GM23248 (cell line): ENCODE measurements around the gene FCGBP. TPM values are rescaled to one million over a fixed set of nuclear protein-coding genes. Genes with fewer than 3 reads are reported as not detected.

Source experiments
- DNase-seq: peaks from one replicate; pipeline ENCODE4 v3.0.0-alpha.2; 2015
- H2AFZ ChIP-seq: fragments of 200-600 bp; sonication (generic); 2 replicates; pipeline ENCODE4 v1.6.1; 2016; ENCODE audit warnings: antibody characterized with exemption
- H3F3A ChIP-seq: fragments of 200-600 bp; sonication (generic); 2 replicates; pipeline ENCODE4 v1.6.1; 2016; ENCODE audit warnings: mild to moderate bottlenecking, antibody characterized with exemption, mixed run types; ENCODE audit not compliant: insufficient read depth
- H3K27ac ChIP-seq: fragments of 200-600 bp; sonication (generic); 2 replicates; pipeline ENCODE4 v1.5.1; 2016; ENCODE audit warnings: mild to moderate bottlenecking
- H3K27me3 ChIP-seq: fragments of 200-600 bp; sonication (generic); replicated peaks from 2 replicates; pipeline ENCODE4 v1.6.1; 2016; ENCODE audit warnings: mild to moderate bottlenecking; ENCODE audit not compliant: insufficient read depth
- H3K36me3 ChIP-seq: fragments of 200-600 bp; sonication (generic); 2 replicates; pipeline ENCODE4 v1.6.1; 2016; ENCODE audit warnings: low read depth, mild to moderate bottlenecking
- H3K4me1 ChIP-seq: fragments of 200-600 bp; sonication (generic); 2 replicates; pipeline ENCODE4 v1.6.1; 2016; ENCODE audit warnings: mild to moderate bottlenecking; ENCODE audit not compliant: insufficient read depth
- H3K4me2 ChIP-seq: fragments of 200-600 bp; sonication (generic); one replicate; pipeline ENCODE4 v1.6.1; 2016; ENCODE audit warnings: mild to moderate bottlenecking; ENCODE audit not compliant: unreplicated experiment
- H3K4me3 ChIP-seq: fragments of 200-600 bp; sonication (generic); 2 replicates; pipeline ENCODE4 v1.5.1; 2016; ENCODE audit warnings: mild to moderate bottlenecking
- H3K79me2 ChIP-seq: fragments of 200-600 bp; sonication (generic); 2 replicates; pipeline ENCODE4 v1.6.1; 2016; ENCODE audit warnings: mild to moderate bottlenecking; ENCODE audit not compliant: insufficient read depth
- H3K9ac ChIP-seq: fragments of 200-600 bp; sonication (generic); 2 replicates; pipeline ENCODE4 v1.6.1; 2016; ENCODE audit warnings: mild to moderate bottlenecking
- H3K9me2 ChIP-seq: fragments of 200-600 bp; sonication (generic); 2 replicates; pipeline ENCODE4 v1.6.1; 2016; ENCODE audit warnings: mixed run types, mild to moderate bottlenecking, moderate library complexity; ENCODE audit not compliant: insufficient read depth
- H3K9me3 ChIP-seq: fragments of 200-600 bp; sonication (generic); one replicate; pipeline ENCODE4 v1.6.1; 2017; ENCODE audit warnings: low read depth
- H4K20me1 ChIP-seq: fragments of 200-600 bp; sonication (generic); 2 replicates; pipeline ENCODE4 v1.6.0; 2016; ENCODE audit not compliant: insufficient read depth
- EZH2 ChIP-seq: fragments of 200-600 bp; sonication (generic); IDR thresholded peaks from 2 replicates; pipeline ENCODE4 v1.6.1; 2018; ENCODE audit warnings: antibody characterized with exemption, mild to moderate bottlenecking; ENCODE audit not compliant: insufficient read depth, poor library complexity, severe bottlenecking
- EZH2phosphoT487 ChIP-seq: fragments of 200-600 bp; sonication (generic); IDR thresholded peaks from 2 replicates; pipeline ENCODE4 v1.6.1; 2018; ENCODE audit warnings: antibody characterized with exemption, moderate library complexity, mild to moderate bottlenecking, low read depth; ENCODE audit not compliant: insufficient read depth
- WGBS, 2 experiments: methylation state at CpG; one replicate each; pipeline ENCODE4 v1.1.6; 2015 to 2017; ENCODE audit warnings: low lambda C conversion rate in 2 of 2, low coverage in 1 of 2; ENCODE audit errors: missing lambda C conversion rate in 2 of 2; 5-methylcytosine and 5-hydroxymethylcytosine counted together
- in situ Hi-C: fragments of 300-500 bp; cut with MboI; formaldehyde crosslinking; loops from 2 replicates; pipeline ENCODE4 v1.15.0; 2020
- polyA plus RNA-seq: library from polyadenylated mRNA; unstranded; fragments of >200 nt; fragmentation: Nextera tagmentation; extraction: Ambion mirVana; gene quantifications from 2 replicates; pipeline ENCODE4 v1.2.1, GENCODE V29; 2016
- total RNA-seq: library from RNA; depleted of rRNA; stranded (reverse); fragments of >200 nt; shearing (Covaris generic); gene quantifications from 2 replicates; pipeline ENCODE4 v1.2.3, GENCODE V29; 2014

Gene FCGBP
- total and polyA plus RNA-seq, 2 experiments from 2014 or later, result not detected

DNA sequence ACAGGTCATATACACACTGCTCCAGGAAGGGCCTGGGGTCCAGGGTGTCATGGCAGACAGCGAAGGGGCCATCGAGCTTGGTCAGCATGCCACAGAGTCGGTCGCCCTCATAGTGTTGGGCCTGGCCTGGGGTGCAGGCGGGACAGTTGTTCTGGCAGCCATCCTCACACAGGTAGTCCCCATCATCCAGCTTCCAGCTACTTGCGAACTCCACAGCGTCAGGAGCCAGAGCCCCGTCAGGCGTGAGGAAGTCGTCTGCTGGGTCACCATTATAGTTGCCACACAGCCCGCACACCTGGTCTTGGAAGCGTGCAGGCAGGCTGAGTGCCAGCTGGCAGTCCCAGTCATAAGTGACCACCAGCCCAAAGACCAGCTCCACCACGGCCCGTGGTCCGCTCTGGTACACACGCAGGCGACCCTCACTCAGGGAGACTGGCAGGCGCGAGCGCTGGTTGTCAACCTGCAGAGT lies 16.2 kb downstream of the FCGBP start:
- H3K27me3 ChIP-seq, result no peaks in the 10 kb centered on the region
- H3K9me2 ChIP-seq, result no peaks in the 10 kb centered on the region
- H3K9ac ChIP-seq, result no peak overlapping the region
- no peak overlapping the region for H3K4me3 ChIP-seq
- no peak overlapping the region for H3K4me2 ChIP-seq
- no peaks in the 10 kb centered on the region for H3K79me2 ChIP-seq
- H4K20me1 ChIP-seq, result no peaks in the 10 kb centered on the region
- H3K36me3 ChIP-seq, result no peaks in the 10 kb centered on the region
- no peak for TF ChIP-seq EZH2phosphoT487
- no peak for TF ChIP-seq EZH2
- 66 to 79% methylated on average over 20 of the region's 20 CpGs for WGBS, 2 experiments
- H3K27ac ChIP-seq, result no peak overlapping the region
- no peaks in the 10 kb centered on the region for H3F3A ChIP-seq
- H2AFZ ChIP-seq, result no peak overlapping the region
- H3K9me3 ChIP-seq, result no peaks in the 10 kb centered on the region
- H3K4me1 ChIP-seq, result no peaks in the 10 kb centered on the region
- in situ Hi-C loops, result no loop called here
- no peak for DNase-seq

DNA sequence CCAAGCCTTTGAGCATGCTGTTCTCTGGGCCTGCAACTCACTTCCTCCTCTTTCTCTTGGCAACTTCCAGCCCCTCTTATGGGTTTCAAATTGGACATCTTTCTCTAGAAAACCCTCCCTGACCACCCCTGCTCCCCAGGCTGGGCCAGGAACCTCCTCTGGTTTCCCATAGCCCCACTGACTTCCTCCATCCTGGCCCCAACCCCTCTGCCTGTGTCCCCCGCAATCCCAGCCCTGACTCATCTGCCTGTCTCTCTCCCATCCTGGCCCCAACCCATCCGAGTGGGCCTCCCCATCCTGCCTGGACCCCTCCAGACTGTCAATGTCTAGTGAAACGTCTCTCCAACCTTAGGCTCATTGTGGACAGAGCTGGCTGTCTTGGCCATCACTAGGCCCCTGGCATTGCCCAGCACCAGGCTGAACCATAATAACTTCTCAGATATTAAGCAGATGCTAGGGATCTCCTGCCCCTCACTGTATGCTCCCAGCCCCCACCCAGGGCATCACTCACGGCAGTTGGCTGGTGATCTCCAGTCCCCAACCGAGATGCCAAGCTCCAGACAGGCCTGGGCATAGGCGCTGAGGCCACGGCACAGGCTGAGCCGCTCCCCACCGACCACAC lies 16.8 kb downstream of the FCGBP start:
- no peak overlapping the region for H3K9ac ChIP-seq
- 46 to 58% methylated on average over 9 of the region's 9 CpGs for WGBS, 2 experiments
- H3K27me3 ChIP-seq, result no peaks in the 10 kb centered on the region

DNA sequence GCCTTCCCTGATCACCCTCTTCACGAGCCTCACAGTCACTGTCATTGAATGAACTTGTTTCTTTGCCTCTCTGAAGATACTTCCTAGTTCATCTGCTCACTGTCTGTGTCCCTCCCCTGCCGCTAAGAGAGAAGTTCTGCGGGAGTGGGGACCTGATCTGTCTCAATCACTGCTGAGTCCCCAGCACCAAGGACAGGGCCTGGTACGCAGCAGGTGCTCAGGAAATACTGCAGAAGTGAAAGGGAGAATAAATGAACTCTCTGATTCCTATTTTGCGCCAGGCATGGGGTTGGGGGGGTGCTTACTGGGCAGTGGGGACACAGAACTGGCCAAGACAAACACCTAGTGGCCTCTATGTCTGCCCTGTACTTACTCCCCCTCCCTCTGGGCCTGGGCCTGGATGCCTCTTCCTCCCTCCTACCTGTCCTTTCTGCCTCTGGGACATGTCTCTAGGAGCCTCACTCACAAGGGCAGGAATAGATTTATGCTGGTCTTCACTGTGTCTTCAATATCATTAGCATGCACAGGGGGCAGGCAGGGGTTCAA lies 17.5 kb downstream of the FCGBP start:
- H4K20me1 ChIP-seq, result no peaks in the 10 kb centered on the region
- in situ Hi-C loops, result no loop called here
- no peak overlapping the region for H3K4me3 ChIP-seq
- no peaks in the 10 kb centered on the region for H3K79me2 ChIP-seq
- H3K9me2 ChIP-seq, result no peaks in the 10 kb centered on the region
- no peaks in the 10 kb centered on the region for H3K27me3 ChIP-seq
- H3K9me3 ChIP-seq, result no peaks in the 10 kb centered on the region
- no peak overlapping the region for H2AFZ ChIP-seq
- H3K27ac ChIP-seq, result no peak overlapping the region
- H3F3A ChIP-seq, result no peaks in the 10 kb centered on the region
- no peaks in the 10 kb centered on the region for H3K4me1 ChIP-seq
- no peaks in the 10 kb centered on the region for H3K36me3 ChIP-seq
- H3K4me2 ChIP-seq, result no peak overlapping the region
- DNase-seq, result no peak
- no peak for TF ChIP-seq EZH2
- no peak for TF ChIP-seq EZH2phosphoT487
- 10 to 20% methylated on average over 5 of the region's 5 CpGs for WGBS, 2 experiments
- H3K9ac ChIP-seq, result no peak overlapping the region

More for the DNA sequence above, 16.8 kb downstream of the FCGBP start:
- Histone ChIP-seq H3K4me3 (no peak overlapping the region), H3K79me2 (no peaks in the 10 kb centered on the region), H2AFZ (no peak overlapping the region), H3K36me3 (no peaks in the 10 kb centered on the region), H3K9me3 (no peaks in the 10 kb centered on the region), H4K20me1 (no peaks in the 10 kb centered on the region), H3K9me2 (no peaks in the 10 kb centered on the region), H3F3A (no peaks in the 10 kb centered on the region), H3K27ac (no peak overlapping the region), H3K4me1 (no peaks in the 10 kb centered on the region), H3K4me2 (no peak overlapping the region)
- DNase-seq, result no peak
- in situ Hi-C loops, result no loop called here
- TF ChIP-seq EZH2phosphoT487 (no peak), EZH2 (no peak)

DNA sequence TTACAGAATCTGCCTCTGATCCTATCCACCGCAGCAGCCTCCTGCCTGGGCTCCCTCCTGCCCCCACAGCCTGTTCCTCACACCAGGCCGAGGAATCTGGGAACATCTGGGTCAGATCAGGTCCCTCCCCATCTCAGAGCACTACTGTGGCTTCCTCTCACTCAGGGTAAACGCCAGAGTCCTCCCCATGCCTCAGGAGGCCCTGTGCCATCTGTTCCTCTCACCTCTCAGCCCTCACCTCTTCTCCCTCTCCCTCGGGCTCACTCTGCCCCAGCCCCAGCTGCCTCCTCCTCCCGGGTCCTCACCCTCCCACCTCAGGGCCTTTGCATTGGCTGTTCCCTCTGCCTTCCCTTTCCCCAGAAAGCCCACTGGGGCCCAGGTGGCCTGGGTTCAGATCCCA lies 18.2 kb downstream of the FCGBP start:
- Histone ChIP-seq H3K36me3 (no peaks in the 10 kb centered on the region), H3K27ac (no peak overlapping the region), H3K79me2 (no peaks in the 10 kb centered on the region), H4K20me1 (no peaks in the 10 kb centered on the region), H3K4me1 (no peaks in the 10 kb centered on the region), H3K27me3 (no peaks in the 10 kb centered on the region), H3F3A (no peaks in the 10 kb centered on the region), H2AFZ (no peak overlapping the region), H3K4me3 (no peak overlapping the region), H3K9ac (no peak overlapping the region), H3K9me3 (no peaks in the 10 kb centered on the region), H3K4me2 (no peak overlapping the region), H3K9me2 (no peaks in the 10 kb centered on the region)
- TF ChIP-seq EZH2 (no peak), EZH2phosphoT487 (no peak)
- in situ Hi-C loops, result no loop called here
- DNase-seq, result no peak
- 6 to 16% methylated on average over 4 to 5 of the region's 5 CpGs for WGBS, 2 experiments
